Right cardiac atrium (tissue), 5 donors: ENCODE results near the gene NR2F2. TPM values are rescaled to one million over a fixed set of nuclear protein-coding genes. Genes with fewer than 3 reads are reported as not detected.

Experiments used
- ATAC-seq, 2 donors: fragments of 200-7000 bp; cut with Tn5 transposase; one replicate each; pipeline versions ENCODE4 v1.8.0 to v1.9.1; 2020; ENCODE audit warnings: moderate library complexity in 2 of 2, mild to moderate bottlenecking in 1 of 2
- DNase-seq, 3 donors: peaks; one replicate each; pipeline ENCODE4 v3.0.0-alpha.2; 2020
- H3K27ac ChIP-seq: one replicate; pipeline ENCODE4 v1.5.1; 2013; ENCODE audit warnings: mild to moderate bottlenecking, low read length, control low read depth, moderate library complexity
- H3K27me3 ChIP-seq: one replicate; pipeline ENCODE4 v1.6.1; 2013; ENCODE audit not compliant: control insufficient read depth, insufficient read depth
- H3K4me1 ChIP-seq: one replicate; pipeline ENCODE4 v1.6.1; 2013; ENCODE audit warnings: low read length; ENCODE audit not compliant: control insufficient read depth, insufficient read depth
- H3K4me3 ChIP-seq: one replicate; pipeline ENCODE4 v1.5.1; 2013; ENCODE audit warnings: low read length, control low read depth
- H3K9me3 ChIP-seq: one replicate; pipeline ENCODE4 v1.6.1; 2013; ENCODE audit warnings: low read length; ENCODE audit not compliant: control insufficient read depth
- WGBS: extraction: QIAGEN DNeasy Blood & Tissue Kit; methylation state at CpG from one replicate; pipeline ENCODE4 v1.1.7; 2013; 5-methylcytosine and 5-hydroxymethylcytosine counted together
- intact Hi-C, 4 donors: fragments of 100-400 bp; cut with DNase I; formaldehyde crosslinking; loops; one replicate each; pipeline versions ENCODE4 v1.11.0 to v1.14.0; 2022 to 2023
- polyA plus RNA-seq: library from polyadenylated mRNA; stranded (reverse); fragments of 200-250 nt; gene quantifications from one replicate; pipeline ENCODE4 v1.2.3, GENCODE V29; 2013
- total RNA-seq, 4 donors: library from RNA; stranded (reverse); fragmentation: NEBNext Ultra II Directional; extraction: Animal tissue kit (Norgen Biotek cat#: 25700); gene quantifications; one replicate each; pipeline ENCODE4 v1.2.1, GENCODE V29; 2021
- donor health status: healthy with polysubstance abuse.
- donor health status: DM: no; HTN: yes; CAD: no.
- donor health status: DM: no; HTN: no; CAD: no.
- donor health status: DM: no; HTN: yes; CAD: no; lungs with severe emphysema.
- donor health status: DM: yes; HTN: yes; CAD: no.

The NR2F2 gene
- total and polyA plus RNA-seq, 5 donors: 43.0 to 68.6 (median 52.8) TPM

DNA sequence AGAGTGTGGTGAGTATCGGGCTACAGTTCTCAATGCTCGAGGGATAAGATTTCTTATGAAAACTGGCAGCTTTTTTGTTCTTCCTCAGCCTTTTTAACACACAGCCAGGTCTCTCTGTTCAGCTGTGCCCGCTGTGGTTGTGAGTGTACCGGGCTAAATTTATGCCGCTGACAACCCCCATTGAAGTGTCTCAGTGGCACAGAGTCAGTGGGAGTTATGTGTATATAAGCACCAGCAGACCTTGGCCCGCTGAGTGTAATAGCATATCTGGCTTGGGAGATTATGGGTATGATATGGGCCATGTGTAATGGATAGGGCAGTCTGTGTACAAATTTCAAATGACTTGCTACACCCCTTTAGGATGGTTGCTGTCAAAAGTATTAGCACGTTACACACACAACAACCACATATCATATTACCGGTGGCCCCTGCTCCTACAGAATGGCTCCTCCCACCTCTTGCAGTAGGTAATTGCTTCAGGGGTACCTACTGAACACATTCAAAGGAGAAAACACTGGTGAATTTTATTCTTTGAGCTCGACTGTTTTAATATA, 26.9 kb upstream of the NR2F2 start:
- H3K4me1 ChIP-seq: peaks cover 6% of the 10 kb centered on the region
- no peak overlapping the region for H3K4me3 ChIP-seq
- no peaks in the 10 kb centered on the region for H3K9me3 ChIP-seq
- DNase-seq (no peak), ATAC-seq (peak in 1 of 2 donors; percentile 18)
- WGBS: 70% methylated on average over 9 of the region's 9 CpGs
- no peaks in the 10 kb centered on the region for H3K27me3 ChIP-seq
- intact Hi-C loops: no loop called here
- H3K27ac ChIP-seq: no peak overlapping the region

DNA sequence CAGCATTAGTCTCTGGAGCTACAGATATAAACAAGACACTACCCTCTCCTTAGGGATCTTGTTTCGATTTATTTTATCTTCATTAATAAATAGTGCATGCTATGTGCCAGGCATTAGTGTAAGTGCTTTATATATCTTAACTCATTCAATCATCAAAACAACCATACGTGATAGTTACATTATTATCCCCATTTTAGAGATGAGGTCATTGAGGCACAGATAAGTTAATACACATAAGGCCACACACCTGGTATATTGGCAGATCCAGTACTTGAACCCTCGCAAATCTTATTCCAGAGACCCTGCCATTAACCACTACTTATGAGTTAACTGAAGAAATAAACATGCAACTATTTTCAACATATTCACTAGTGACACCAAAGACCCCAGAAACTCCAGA, 25.7 kb upstream of the NR2F2 start:
- Histone ChIP-seq H3K27me3 (no peaks in the 10 kb centered on the region), H3K4me3 (no peak overlapping the region), H3K9me3 (no peaks in the 10 kb centered on the region), H3K4me1 (peaks cover 6% of the 10 kb centered on the region), H3K27ac (no peak overlapping the region)
- ATAC-seq (no peak), DNase-seq (no peak)
- 73% methylated on average over 3 of the region's 3 CpGs for WGBS
- intact Hi-C loops: no loop called here

DNA sequence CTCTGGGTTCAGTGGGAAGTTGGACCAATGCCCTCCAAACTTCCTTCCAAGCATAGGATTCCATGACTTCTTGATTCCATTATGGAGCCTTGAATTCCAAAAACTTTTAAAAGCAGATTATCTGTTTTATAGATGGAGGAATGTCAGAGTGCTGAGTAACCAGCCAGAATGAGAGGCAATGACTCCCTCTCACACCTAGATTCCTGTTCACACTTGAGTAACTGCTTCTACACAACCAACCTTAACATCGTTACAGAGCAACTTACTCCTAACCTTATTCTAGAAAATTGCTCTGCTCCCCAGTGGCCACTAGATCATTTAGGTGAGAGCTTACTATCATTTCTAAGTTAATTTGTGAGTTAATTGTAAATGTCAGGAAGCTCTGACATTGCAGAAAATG, 24.2 kb upstream of the NR2F2 start:
- Histone ChIP-seq H3K4me1 (peaks cover 6% of the 10 kb centered on the region), H3K9me3 (no peaks in the 10 kb centered on the region), H3K4me3 (no peak overlapping the region), H3K27me3 (no peaks in the 10 kb centered on the region), H3K27ac (no peak overlapping the region)
- ATAC-seq: no peak
- DNase-seq: no peak
- 92% methylated on average over 1 of the region's 1 CpG for WGBS
- intact Hi-C loops: no loop called here

DNA sequence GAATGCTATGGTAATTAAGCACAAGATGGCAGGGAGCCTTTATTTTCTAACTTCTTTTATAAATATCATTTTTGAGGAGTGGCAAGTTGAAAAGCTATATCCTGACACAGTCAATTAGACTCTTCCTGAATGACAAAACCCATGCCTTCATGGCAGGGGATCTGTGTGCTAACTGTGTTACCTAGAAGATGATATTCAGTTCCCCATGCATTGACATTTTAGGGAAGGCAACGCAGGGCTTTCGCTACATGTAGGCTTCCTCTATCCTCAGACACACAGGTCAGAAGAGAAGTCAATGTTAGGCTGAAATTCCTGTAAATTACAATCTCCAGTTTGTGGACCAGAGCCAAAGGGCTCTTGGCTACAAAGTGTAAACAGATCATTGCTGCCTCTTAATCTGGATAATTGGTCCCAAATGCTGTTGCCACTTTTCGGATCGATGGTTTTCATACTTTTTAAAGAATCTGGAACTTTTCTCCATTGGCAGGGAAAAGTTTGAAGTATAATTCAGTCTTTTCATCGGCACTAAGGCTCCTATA, 22.6 kb upstream of the NR2F2 start:
- DNase-seq (no peak), ATAC-seq (no peak)
- H3K9me3 ChIP-seq: no peaks in the 10 kb centered on the region
- no peak overlapping the region for H3K4me3 ChIP-seq
- no peak overlapping the region for H3K27ac ChIP-seq
- WGBS: 67% methylated on average over 5 of the region's 5 CpGs
- peaks cover 6% of the 10 kb centered on the region for H3K4me1 ChIP-seq
- no peaks in the 10 kb centered on the region for H3K27me3 ChIP-seq
- intact Hi-C loops: no loop called here

DNA sequence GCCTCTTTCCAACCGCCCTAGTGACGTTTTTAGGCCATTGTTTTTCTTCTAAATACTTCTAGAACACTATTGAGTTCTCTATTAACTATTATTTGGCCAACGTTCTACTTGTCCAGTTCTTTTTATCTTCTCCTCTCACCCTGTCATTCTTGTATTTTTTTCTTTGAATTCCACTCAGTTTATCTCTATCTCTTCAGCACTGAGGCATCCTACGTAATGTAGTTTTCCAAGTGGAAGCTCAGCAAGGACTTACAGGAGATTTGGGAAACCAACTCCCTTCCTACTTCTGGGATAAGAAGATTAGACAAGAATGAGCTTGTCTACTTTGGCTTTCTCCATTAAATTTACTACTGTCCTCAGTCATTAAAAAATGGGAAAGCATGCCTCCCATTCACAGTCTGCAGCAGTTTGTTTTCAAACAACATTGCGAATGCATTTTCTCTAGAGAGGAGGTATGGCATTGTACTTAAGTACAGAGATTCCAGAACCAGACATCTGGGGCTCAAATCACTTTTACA, 21.3 kb upstream of the NR2F2 start:
- Histone ChIP-seq H3K9me3 (no peaks in the 10 kb centered on the region), H3K4me3 (no peak overlapping the region), H3K27ac (no peak overlapping the region), H3K4me1 (peaks cover 6% of the 10 kb centered on the region), H3K27me3 (no peaks in the 10 kb centered on the region)
- DNase-seq (no peak), ATAC-seq (peak; percentile 58 to 92)
- 45% methylated on average over 5 of the region's 5 CpGs for WGBS
- intact Hi-C loops: no loop called here

DNA sequence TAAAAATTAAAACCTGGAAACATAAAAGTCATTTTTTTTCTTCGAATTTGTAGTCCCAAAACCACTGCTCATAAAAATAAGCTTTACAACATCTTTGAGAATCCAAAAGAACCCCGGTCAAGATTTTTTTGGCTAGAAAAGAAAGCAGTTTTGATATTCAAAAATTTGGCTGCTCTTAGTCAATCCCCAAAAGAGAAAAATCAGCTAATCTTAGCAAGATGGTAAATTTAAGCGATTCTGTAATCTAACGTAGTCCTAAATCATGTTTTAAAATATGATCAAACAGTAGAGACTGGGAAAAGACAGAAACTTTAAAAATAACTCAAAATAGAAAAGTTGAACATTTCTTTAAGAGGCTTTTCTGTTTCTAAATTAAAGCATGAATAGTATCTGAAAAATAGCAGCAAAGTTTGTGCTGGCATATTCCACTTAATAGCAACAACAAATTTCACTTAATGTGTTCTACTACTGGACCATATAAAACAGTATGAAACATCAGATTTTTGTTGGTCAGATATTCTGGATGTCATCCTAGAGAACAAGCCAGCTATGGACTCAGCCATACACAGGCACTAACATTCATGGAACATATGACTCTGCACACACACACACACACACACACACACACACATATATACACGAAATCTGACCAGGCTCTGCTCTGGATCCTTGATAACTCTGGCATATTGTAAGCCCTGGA, 19.1 kb upstream of the NR2F2 start:
- intact Hi-C loops: no loop called here
- ATAC-seq (peak in 1 of 2 donors; percentile 30), DNase-seq (no peak)
- H3K9me3 ChIP-seq: no peaks in the 10 kb centered on the region
- peaks cover 6% of the 10 kb centered on the region for H3K4me1 ChIP-seq
- H3K27me3 ChIP-seq: no peaks in the 10 kb centered on the region
- 54% methylated on average over 5 of the region's 5 CpGs for WGBS
- H3K27ac ChIP-seq: no peak overlapping the region
- no peak overlapping the region for H3K4me3 ChIP-seq

DNA sequence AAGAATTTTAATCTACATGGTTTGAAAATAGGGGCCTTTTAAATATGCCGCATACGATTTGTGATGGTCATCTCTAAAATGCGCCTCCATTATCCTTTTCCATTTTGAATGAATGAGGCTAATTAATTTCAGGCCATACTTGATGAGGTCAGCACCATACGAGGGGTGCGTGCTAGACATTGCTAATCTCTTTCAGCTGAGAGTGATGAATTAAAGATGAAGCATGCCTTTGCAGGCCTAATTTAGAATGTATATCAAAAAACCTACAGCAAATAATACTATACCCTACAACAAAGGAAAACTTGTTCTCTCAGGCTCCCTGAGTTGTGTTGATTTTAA, 18.6 kb upstream of the NR2F2 start:
- ATAC-seq (no peak), DNase-seq (no peak)
- Histone ChIP-seq H3K9me3 (no peaks in the 10 kb centered on the region), H3K4me1 (peaks cover 6% of the 10 kb centered on the region), H3K27me3 (no peaks in the 10 kb centered on the region), H3K27ac (no peak overlapping the region), H3K4me3 (no peak overlapping the region)
- intact Hi-C loops: no loop called here
- WGBS: 82% methylated on average over 5 of the region's 5 CpGs

DNA sequence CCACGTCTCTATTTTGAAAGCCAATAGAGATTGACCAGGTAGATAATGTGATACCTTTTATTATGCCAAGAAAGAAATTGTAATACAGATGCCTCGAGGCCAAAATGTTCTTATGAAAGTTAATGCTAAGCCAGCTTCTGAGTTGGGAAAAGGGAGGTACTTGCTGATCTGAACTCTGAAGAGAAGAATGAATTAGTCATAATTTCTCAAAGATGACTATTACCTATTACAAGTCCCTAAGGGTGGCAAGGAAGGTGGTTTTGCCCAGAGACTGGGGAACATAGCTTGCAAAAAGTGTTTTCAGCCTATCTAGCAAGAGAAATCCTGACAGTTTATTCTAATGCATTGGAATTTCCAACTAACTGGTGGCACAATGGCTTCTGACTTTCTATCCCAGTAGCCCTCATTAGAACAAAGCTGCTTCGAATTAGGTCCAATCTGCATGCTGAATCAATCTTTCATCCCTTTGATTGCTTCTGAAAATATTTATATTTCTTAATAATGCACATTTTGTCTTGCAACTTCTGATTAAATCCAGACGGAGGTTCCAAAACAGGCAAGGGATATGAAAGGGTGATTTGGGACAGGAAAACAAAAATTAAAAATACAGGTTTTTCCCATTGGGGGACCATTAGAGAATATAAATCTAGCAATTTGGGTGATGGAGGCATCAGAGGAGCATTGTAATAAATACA, 17.7 kb upstream of the NR2F2 start:
- DNase-seq: no peak
- WGBS: 80% methylated on average over 4 of the region's 4 CpGs
- no peak for ATAC-seq
- no peak overlapping the region for H3K4me3 ChIP-seq
- peaks cover 6% of the 10 kb centered on the region for H3K4me1 ChIP-seq
- H3K27me3 ChIP-seq: no peaks in the 10 kb centered on the region
- no peaks in the 10 kb centered on the region for H3K9me3 ChIP-seq
- no peak overlapping the region for H3K27ac ChIP-seq
- intact Hi-C loops: no loop called here

DNA sequence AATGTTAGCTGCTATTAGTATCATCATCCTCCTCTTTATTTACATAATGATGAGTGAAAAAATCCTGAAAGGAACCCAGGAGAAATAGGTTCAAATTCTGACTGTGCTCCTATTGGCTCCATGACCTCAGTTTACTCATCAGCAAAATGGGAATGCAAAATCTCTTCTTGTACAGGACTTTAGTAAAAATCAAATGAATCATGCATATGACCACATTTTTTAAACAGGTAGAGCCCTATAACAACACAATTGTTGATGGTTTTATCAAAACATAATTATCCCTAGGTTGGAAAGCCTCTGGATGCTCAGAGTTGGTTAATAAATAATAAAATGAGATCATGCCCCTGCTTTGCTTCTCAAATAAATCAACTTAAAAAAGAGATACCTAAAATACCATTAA, 16.0 kb upstream of the NR2F2 start:
- DNase-seq: no peak
- no peak for ATAC-seq
- H3K27ac ChIP-seq: no peak overlapping the region
- H3K4me1 ChIP-seq: no peaks in the 10 kb centered on the region
- H3K27me3 ChIP-seq: no peaks in the 10 kb centered on the region
- no peak overlapping the region for H3K4me3 ChIP-seq
- intact Hi-C loops: no loop called here
- H3K9me3 ChIP-seq: no peaks in the 10 kb centered on the region

DNA sequence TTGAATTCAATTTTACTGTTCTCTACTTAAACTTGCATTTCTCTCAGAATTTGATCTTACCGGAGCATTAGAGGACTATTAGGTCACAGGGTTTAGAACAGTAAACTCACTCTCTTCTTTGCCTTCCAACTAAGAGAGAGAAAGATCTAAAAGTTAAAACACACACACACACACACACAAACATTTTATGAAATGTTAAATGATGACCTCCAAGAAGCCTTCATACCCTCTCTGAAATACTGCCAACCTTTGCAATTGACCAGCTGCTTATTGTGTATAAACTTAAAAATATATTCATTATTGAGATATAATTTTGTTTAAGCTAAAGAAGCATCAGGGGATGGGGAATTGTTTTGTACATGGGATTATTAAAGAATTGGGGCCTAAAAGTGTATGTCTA, 15.5 kb upstream of the NR2F2 start:
- ATAC-seq (no peak), DNase-seq (no peak)
- Histone ChIP-seq H3K27me3 (no peaks in the 10 kb centered on the region), H3K9me3 (no peaks in the 10 kb centered on the region), H3K4me1 (no peaks in the 10 kb centered on the region), H3K27ac (no peak overlapping the region), H3K4me3 (no peak overlapping the region)
- 83% methylated on average over 1 of the region's 1 CpG for WGBS
- intact Hi-C loops: no loop called here

DNA sequence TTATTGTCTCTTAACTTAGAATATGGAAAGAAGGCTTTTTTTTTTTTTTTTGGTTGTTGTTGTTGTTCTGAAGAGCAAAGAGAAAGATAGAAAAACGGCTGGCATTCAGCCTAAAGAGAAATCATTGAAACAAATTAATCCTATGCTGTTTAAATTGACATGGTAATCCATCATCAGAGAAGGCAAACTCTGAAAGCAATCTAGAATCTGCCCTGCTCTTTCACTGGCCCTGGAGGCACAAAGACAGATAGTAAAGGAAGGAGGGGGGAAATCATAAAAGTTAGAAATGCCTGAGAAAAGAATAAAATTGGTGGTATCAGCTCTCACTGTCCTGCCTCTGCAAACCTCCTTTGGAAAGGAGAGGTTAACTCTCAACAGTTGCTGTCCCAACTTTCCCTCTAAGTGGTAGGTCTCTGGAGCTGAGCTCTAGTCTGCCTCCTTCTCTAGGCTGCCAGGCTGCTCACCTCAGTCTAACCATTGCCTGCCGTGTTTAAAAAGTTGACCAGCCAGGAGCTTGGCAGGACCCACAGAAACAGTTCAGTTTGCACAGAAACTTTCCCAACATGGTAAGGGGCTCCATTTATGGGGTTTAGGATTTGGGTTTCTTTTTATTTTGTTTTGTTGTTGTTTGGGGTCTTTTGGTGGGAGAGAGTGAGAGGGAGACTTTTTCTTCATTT, 13.4 kb upstream of the NR2F2 start:
- Histone ChIP-seq H3K4me3 (peak overlapping the region; percentile 39), H3K27me3 (no peaks in the 10 kb centered on the region), H3K27ac (peak overlapping the region; percentile 82), H3K4me1 (no peaks in the 10 kb centered on the region), H3K9me3 (no peaks in the 10 kb centered on the region)
- ATAC-seq: peak; percentile 50 to 62
- DNase-seq: no peak
- intact Hi-C loops: no loop called here
- WGBS: 39% methylated on average over 2 of the region's 2 CpGs
